CD8-positive, alpha-beta memory T cell (primary cell): ENCODE results near the gene SMARCA4. TPM values are rescaled to one million over a fixed set of nuclear protein-coding genes. Genes with fewer than 3 reads are reported as not detected.

Source experiments
- CTCF ChIA-PET: fragments of 350-600 bp; sonication (Branson Sonifier 250); formaldehyde crosslinking; loops from one replicate; lab custom pipeline; 2021; ENCODE audit warnings: antibody characterized with exemption; lab: Charles Lee
- POLR2A ChIA-PET: fragments of 350-600 bp; sonication (Branson Sonifier 250); formaldehyde crosslinking; loops from one replicate; lab custom pipeline; 2021; ENCODE audit warnings: antibody characterized with exemption; lab: Charles Lee
- DNase-seq, 5 donors: peaks; one replicate each; pipeline versions ENCODE4 v3.0.0 to v3.0.0-alpha.2; 2020 to 2022; ENCODE audit warnings: mixed read lengths in 1 of 5
- H3K27ac ChIP-seq: one replicate; pipeline ENCODE4 v1.7.0; 2013; ENCODE audit warnings: low read depth, mild to moderate bottlenecking, low read length, moderate library complexity
- H3K27me3 ChIP-seq: 2 replicates; pipeline ENCODE4 v1.7.0; 2013; ENCODE audit warnings: low read length, mild to moderate bottlenecking; ENCODE audit not compliant: insufficient read depth, poor library complexity, severe bottlenecking
- H3K36me3 ChIP-seq: 2 replicates; pipeline ENCODE4 v1.7.0; 2013; ENCODE audit warnings: mild to moderate bottlenecking, low read length, moderate library complexity; ENCODE audit not compliant: insufficient read depth
- H3K4me1 ChIP-seq: 2 replicates; pipeline ENCODE4 v1.7.0; 2013; ENCODE audit warnings: mild to moderate bottlenecking, low read length, moderate library complexity; ENCODE audit not compliant: insufficient read depth
- H3K4me3 ChIP-seq: 2 replicates; pipeline ENCODE4 v1.7.0; 2013; ENCODE audit warnings: mild to moderate bottlenecking, low read length
- H3K9me3 ChIP-seq: 2 replicates; pipeline ENCODE4 v1.7.0; 2013; ENCODE audit warnings: mild to moderate bottlenecking, low read length
- H3K27ac Mint-ChIP-seq, 8 donors: one replicate each; pipeline ENCODE4 v1.8.0; 2020 to 2021; ENCODE audit warnings: mixed read lengths in 8 of 8, mild to moderate bottlenecking in 6 of 8, inconsistent platforms in 3 of 8, moderate library complexity in 3 of 8
- H3K27me3 Mint-ChIP-seq, 2 donors: one replicate each; pipeline ENCODE4 v1.8.0; 2020 to 2021; ENCODE audit warnings: mixed read lengths in 2 of 2, mild to moderate bottlenecking in 1 of 2, moderate library complexity in 1 of 2
- H3K36me3 Mint-ChIP-seq, 3 donors: one replicate each; pipeline ENCODE4 v1.8.0; 2020 to 2021; ENCODE audit warnings: mixed read lengths in 3 of 3, inconsistent platforms in 1 of 3, mild to moderate bottlenecking in 1 of 3
- H3K4me1 Mint-ChIP-seq, 3 donors: one replicate each; pipeline ENCODE4 v1.8.0; 2020 to 2021; ENCODE audit warnings: mixed read lengths in 3 of 3, inconsistent platforms in 1 of 3, mild to moderate bottlenecking in 1 of 3
- H3K4me3 Mint-ChIP-seq, 7 donors: one replicate each; pipeline ENCODE4 v1.8.0; 2020 to 2021; ENCODE audit warnings: mixed read lengths in 7 of 7, mild to moderate bottlenecking in 6 of 7, moderate library complexity in 4 of 7, inconsistent platforms in 2 of 7
- H3K9me3 Mint-ChIP-seq, 5 donors: one replicate each; pipeline ENCODE4 v1.8.0; 2020 to 2022; ENCODE audit warnings: mixed read lengths in 5 of 5, mild to moderate bottlenecking in 3 of 5, moderate library complexity in 2 of 5, inconsistent platforms in 1 of 5
- polyA plus RNA-seq: library from polyadenylated mRNA; unstranded; fragments of 300-500 nt; fragmentation: Illumina TruSeq; gene quantifications from one replicate; pipeline ENCODE4 v1.2.3, GENCODE V29; 2021
- total RNA-seq, 2 experiments: library from RNA; stranded (reverse); gene quantifications; one replicate each; pipeline ENCODE4 v1.2.3, GENCODE V29; 2021

Gene SMARCA4
- total and polyA plus RNA-seq, 3 experiments from 2014 or later, result 38.7 to 123 (median 116) TPM

GRCh38 chr19:11059511-11060358 is 98.9 kb downstream of the SMARCA4 start:
- Mint-ChIP-seq H3K36me3 (peaks cover 0 to 45% (median 4%) of the 10 kb centered on the region in 3 donors), H3K27me3 (no peaks in the 10 kb centered on the region), H3K4me3 (no peak overlapping the region), H3K27ac (peak overlapping the region in 1 of 8 donors; percentile 41), H3K4me1 (no peaks in the 10 kb centered on the region), H3K9me3 (no peaks in the 10 kb centered on the region)
- POLR2A ChIA-PET, result no interaction called here
- no peaks in the 10 kb centered on the region for H3K9me3 ChIP-seq
- no peak overlapping the region for H3K27ac ChIP-seq
- DNase-seq, result no peak
- peaks cover 7% of the 10 kb centered on the region for H3K36me3 ChIP-seq
- CTCF ChIA-PET, result interaction anchor here (0.7 kb wide), 1 partner anchor 67 kb away, joined by 4 read pairs; no protein-coding TSS in a partner anchor
- no peaks in the 10 kb centered on the region for H3K27me3 ChIP-seq
- H3K4me1 ChIP-seq, result no peaks in the 10 kb centered on the region
- H3K4me3 ChIP-seq, result no peak overlapping the region

DNA sequence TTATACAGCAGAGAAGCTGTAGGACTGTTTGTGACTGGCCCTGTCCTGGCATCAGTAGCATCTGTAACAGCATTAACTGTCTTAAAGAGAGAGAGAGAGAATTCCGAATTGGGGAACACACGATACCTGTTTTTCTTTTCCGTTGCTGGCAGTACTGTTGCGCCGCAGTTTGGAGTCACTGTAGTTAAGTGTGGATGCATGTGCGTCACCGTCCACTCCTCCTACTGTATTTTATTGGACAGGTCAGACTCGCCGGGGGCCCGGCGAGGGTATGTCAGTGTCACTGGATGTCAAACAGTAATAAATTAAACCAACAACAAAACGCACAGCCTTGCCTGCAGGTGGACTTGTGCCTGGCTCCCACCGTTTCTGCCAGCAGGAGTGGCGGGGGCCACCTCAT is 101.1 kb downstream of the SMARCA4 start:
- no peaks in the 10 kb centered on the region for H3K9me3 ChIP-seq
- DNase-seq, result no peak
- H3K27me3 ChIP-seq, result no peaks in the 10 kb centered on the region
- CTCF ChIA-PET, result interaction anchor here (1.7 kb wide), 1 partner anchor 26 kb away, joined by 7 read pairs; no protein-coding TSS in a partner anchor
- H3K36me3 ChIP-seq, result peaks cover 7% of the 10 kb centered on the region
- Mint-ChIP-seq H3K27me3 (no peaks in the 10 kb centered on the region), H3K4me1 (no peaks in the 10 kb centered on the region), H3K27ac (peak overlapping the region in 1 of 8 donors; percentile 29), H3K9me3 (no peaks in the 10 kb centered on the region), H3K4me3 (no peak overlapping the region), H3K36me3 (peaks cover 0 to 46% (median 2%) of the 10 kb centered on the region in 3 donors)
- no peak overlapping the region for H3K27ac ChIP-seq
- H3K4me1 ChIP-seq, result no peaks in the 10 kb centered on the region
- H3K4me3 ChIP-seq, result no peak overlapping the region
- POLR2A ChIA-PET, result no interaction called here

GRCh38 chr19:11063434-11063833 is 102.6 kb downstream of the SMARCA4 start:
- Mint-ChIP-seq H3K36me3 (peaks cover 5 to 47% (median 8%) of the 10 kb centered on the region in 3 donors), H3K4me3 (no peak overlapping the region), H3K4me1 (no peaks in the 10 kb centered on the region), H3K27ac (peak overlapping the region in 3 of 8 donors; percentile 45 to 86 (median 57)), H3K27me3 (no peaks in the 10 kb centered on the region), H3K9me3 (no peaks in the 10 kb centered on the region)
- no peaks in the 10 kb centered on the region for H3K27me3 ChIP-seq
- ChIA-PET CTCF (interaction anchor here (1.2 to 1.8 kb wide), 2 partner anchors 28 to 63 kb away, joined by 4 to 7 read pairs; no protein-coding TSS in a partner anchor), POLR2A (no interaction called here)
- no peaks in the 10 kb centered on the region for H3K4me1 ChIP-seq
- H3K4me3 ChIP-seq, result no peak overlapping the region
- no peaks in the 10 kb centered on the region for H3K9me3 ChIP-seq
- H3K36me3 ChIP-seq, result peaks cover 7% of the 10 kb centered on the region
- no peak overlapping the region for H3K27ac ChIP-seq
- DNase-seq, result no peak

DNA sequence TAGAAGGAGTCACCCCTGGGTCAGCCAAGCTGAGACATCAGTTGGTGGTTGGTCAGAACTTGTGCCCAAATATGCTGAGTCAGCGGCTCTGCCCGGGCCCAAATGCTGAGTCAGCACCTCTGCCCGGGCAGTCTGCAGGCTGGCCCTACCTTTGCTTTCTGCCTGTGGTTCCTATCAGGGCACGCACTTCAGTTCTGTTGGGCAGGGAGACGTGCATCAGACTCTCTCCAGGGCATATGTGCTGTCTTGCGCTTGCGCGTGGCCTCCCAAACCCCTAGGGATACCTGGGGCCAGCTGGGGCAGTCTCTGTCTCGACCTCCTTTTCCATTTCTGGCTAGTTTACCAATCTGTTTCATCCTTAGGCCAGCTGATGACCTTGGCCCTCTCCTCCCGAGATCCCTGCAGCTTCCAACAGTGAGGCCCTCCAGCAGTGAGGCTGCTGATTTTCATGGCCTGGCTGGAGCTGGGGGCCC is 104.0 kb downstream of the SMARCA4 start:
- Mint-ChIP-seq H3K4me1 (peaks cover 0 to 4% (median 0%) of the 10 kb centered on the region in 3 donors), H3K27me3 (no peaks in the 10 kb centered on the region), H3K27ac (no peak overlapping the region), H3K4me3 (no peak overlapping the region), H3K9me3 (no peaks in the 10 kb centered on the region), H3K36me3 (peaks cover 5 to 42% (median 9%) of the 10 kb centered on the region in 3 donors)
- Histone ChIP-seq H3K4me1 (no peaks in the 10 kb centered on the region), H3K9me3 (no peaks in the 10 kb centered on the region), H3K36me3 (peaks cover 7% of the 10 kb centered on the region), H3K27ac (no peak overlapping the region), H3K27me3 (no peaks in the 10 kb centered on the region), H3K4me3 (no peak overlapping the region)
- POLR2A ChIA-PET, result interaction anchor here (0.6 kb wide), 1 partner anchor 28 kb away, joined by 5 read pairs; no protein-coding TSS in a partner anchor
- DNase-seq, result no peak
- CTCF ChIA-PET, result interaction anchor here (0.8 to 1.8 kb wide), 3 partner anchors 26 to 62 kb away, joined by 3 to 7 read pairs (median 3); no protein-coding TSS in a partner anchor

DNA sequence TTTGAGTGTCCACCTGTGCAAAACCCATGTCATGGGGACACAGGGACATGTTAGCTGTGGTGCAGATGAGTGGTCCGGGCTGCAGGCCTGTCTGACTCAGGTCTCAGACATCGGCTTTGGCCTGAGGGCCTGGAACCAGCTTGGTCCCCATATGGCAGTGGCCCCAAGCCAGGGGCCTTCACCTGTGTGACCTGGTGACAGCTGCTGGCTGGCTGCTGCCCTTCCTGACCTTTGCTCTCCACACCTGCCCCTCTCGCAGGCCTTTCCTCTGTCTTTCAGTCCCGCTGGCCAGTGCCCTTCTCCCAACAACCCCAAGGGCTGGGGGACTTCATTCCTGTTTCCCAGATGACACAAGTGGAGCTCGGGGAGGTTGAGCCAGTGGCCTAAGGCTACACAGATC is 105.5 kb downstream of the SMARCA4 start:
- POLR2A ChIA-PET, result no interaction called here

DNA sequence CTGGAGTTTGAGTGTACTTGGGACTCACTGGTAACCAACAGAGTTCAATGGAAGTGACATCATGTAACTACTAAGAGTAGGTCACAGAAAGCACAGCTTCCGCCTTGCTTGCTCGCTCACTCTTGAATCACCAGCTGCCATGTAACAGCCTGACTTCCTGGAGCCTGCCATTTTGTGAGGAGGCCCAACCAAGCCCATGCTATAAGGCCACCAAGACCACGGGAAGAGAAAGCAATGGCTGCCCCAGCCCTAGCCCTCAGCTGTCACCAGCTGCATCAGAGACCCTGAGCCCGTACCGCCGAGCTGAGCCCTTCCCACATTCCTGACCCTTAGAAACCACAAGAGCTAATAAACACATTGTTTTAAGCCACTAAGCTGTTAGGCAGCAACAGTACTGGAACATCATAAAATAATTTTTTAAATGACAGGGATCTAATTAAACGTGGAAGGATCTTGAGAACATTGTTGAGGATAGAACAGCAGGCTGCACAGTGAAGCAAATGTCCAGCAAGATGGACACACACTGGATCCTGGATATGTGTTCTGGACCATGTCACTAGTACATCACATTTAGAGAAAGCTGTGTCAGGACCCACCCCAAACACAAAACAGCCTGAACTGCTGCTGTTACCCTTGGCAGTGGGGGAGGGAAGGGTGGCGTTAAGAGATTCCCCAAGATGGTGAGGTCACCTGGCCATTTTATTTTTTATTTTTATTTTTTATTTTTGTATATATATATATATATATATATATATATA is 106.7 kb downstream of the SMARCA4 start:
- H3K4me1 Mint-ChIP-seq, result peaks cover 0 to 4% (median 0%) of the 10 kb centered on the region in 3 donors
- Histone ChIP-seq H3K36me3 (no peaks in the 10 kb centered on the region), H3K4me3 (no peak overlapping the region), H3K9me3 (no peaks in the 10 kb centered on the region), H3K27ac (no peak overlapping the region), H3K27me3 (no peaks in the 10 kb centered on the region), H3K4me1 (no peaks in the 10 kb centered on the region)
- POLR2A ChIA-PET, result no interaction called here
- no peak overlapping the region for H3K4me3 Mint-ChIP-seq
- peak overlapping the region in 1 of 8 donors; percentile 54 for H3K27ac Mint-ChIP-seq
- CTCF ChIA-PET, result no interaction called here
- no peak for DNase-seq
- H3K36me3 Mint-ChIP-seq, result peaks cover 5 to 23% (median 7%) of the 10 kb centered on the region in 3 donors
- no peaks in the 10 kb centered on the region for H3K9me3 Mint-ChIP-seq
- no peaks in the 10 kb centered on the region for H3K27me3 Mint-ChIP-seq

More for the DNA sequence above, 105.5 kb downstream of the SMARCA4 start:
- Mint-ChIP-seq H3K27ac (peak overlapping the region in 1 of 8 donors; percentile 79), H3K27me3 (no peaks in the 10 kb centered on the region), H3K9me3 (no peaks in the 10 kb centered on the region), H3K4me1 (peaks cover 0 to 4% (median 0%) of the 10 kb centered on the region in 3 donors), H3K36me3 (peaks cover 5 to 33% (median 9%) of the 10 kb centered on the region in 3 donors), H3K4me3 (no peak overlapping the region)
- Histone ChIP-seq H3K27me3 (no peaks in the 10 kb centered on the region), H3K36me3 (peaks cover 7% of the 10 kb centered on the region), H3K4me1 (no peaks in the 10 kb centered on the region), H3K9me3 (no peaks in the 10 kb centered on the region), H3K27ac (no peak overlapping the region), H3K4me3 (no peak overlapping the region)
- CTCF ChIA-PET, result no interaction called here
- no peak for DNase-seq

- peaks cover 5 to 16% (median 7%) of the 10 kb centered on the region in 3 donors for H3K36me3 Mint-ChIP-seq
- ChIA-PET CTCF (no interaction called here), POLR2A (no interaction called here)
- H3K27me3 Mint-ChIP-seq, result no peaks in the 10 kb centered on the region
- H3K9me3 Mint-ChIP-seq, result no peaks in the 10 kb centered on the region
- no peaks in the 10 kb centered on the region for H3K36me3 ChIP-seq
- no peak overlapping the region for H3K4me3 ChIP-seq
- peak overlapping the region in 2 of 8 donors; percentile 77 to 92 for H3K27ac Mint-ChIP-seq
- no peak overlapping the region for H3K27ac ChIP-seq
- no peak for DNase-seq
- no peaks in the 10 kb centered on the region for H3K9me3 ChIP-seq
- H3K4me3 Mint-ChIP-seq, result no peak overlapping the region
- peaks cover 2 to 7% (median 7%) of the 10 kb centered on the region in 3 donors for H3K4me1 Mint-ChIP-seq
- H3K4me1 ChIP-seq, result no peaks in the 10 kb centered on the region
- no peaks in the 10 kb centered on the region for H3K27me3 ChIP-seq
These were observed 108.7 kb downstream of the SMARCA4 start for GRCh38 chr19:11069561-11069960.
